CD4-positive, alpha-beta T cell treated with Interleukin-6 for 4 hours (primary cell): ENCODE data around the gene DDX20.
A peak's percentile ranks its signal among the peaks of the same experiment; 100 is the strongest.
"Not testable (repeated sequence)": the region's sequence is repeated elsewhere in the genome, so short reads cannot be mapped to it uniquely, and the experiment has no call there.

Source experiments
- DNase-seq: peaks from one replicate; pipeline ENCODE4 v3.0.0-alpha.2; 2020; ENCODE audit warnings: mixed read lengths

DDX20 gene

GRCh38 chr1:111733183-111733991, 22.3 kb upstream of the DDX20 start:
- DNase-seq: no peak

- DNase-seq: no peak
Observed at GRCh38 chr1:111733992-111734341, 21.7 kb upstream of the DDX20 start.

DNA sequence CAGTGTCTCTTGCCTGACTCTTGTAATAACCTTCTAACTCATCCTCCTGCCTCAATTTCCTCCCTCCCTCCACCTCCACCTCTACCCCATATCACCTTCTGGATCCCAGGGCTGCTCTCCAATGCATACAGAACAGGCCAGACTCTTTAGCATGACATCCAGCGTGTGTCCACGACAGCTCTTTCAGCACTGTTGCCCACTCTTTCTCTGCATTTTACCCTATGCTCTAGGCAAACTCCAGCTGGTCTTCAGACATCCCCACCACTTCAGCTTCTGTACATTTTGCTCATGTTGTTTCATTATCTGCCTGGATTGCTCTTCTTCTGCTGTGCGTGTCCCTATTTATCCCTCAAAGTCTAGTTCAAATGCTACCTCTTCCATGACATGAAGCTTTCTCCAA, 21.3 kb upstream of the DDX20 start:
- DNase-seq: no peak

GRCh38 chr1:111734856-111735255, 20.8 kb upstream of the DDX20 start:
- no peak for DNase-seq

DNA sequence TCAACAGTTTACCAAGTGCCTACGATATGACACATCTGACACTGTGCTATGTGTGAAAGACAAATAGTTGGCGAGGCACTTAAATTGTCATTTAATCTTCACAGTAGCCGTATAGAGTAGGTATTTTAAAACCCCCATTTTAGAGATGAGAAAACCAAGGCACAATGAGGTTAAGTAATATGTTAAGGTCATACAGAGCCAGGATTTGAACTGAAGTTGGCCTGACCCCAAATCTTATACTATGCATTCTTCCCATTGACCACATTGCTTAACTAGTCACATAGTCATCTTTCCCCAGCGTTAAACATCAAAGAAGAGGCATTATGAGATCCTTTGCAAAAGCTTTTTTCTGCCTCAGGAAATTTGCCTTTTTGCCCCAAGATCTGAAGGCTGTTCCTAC, 20.4 kb upstream of the DDX20 start:
- no peak for DNase-seq

- DNase-seq: no peak
Observed at GRCh38 chr1:111735858-111736544, 19.7 kb upstream of the DDX20 start.

DNA sequence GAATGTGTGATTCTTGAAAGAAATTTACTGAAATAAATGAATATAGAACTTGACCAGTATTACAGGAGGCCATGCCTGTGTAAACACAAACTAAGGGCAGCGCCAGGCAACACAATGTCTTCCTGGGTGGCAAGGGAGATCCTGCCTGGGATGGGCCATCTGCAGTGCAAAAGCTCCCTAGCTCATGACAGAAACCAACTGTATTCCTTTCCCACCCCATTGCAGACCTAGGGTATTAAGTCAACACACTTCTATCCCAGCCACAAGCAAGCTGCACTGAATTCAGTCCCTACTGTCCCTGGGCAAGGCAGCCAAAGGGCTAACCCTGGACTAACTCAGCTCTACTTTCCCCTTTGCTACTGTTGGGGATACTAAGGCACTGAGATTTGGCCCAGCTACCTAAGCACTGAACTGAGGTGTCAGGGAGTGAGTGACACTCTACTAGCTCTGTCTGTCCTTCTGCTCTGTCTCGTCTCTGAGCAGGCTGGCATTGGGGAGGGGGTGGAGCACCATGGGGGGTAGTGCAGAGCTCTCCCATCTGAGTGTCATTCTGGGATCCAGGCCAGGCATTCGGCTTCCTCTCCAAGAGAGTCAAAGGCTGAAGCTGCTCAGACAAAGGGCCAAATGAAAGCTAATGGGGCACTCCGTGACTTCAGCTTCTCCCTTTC, 19.0 kb upstream of the DDX20 start:
- no peak for DNase-seq

GRCh38 chr1:111737216-111738132, 18.2 kb upstream of the DDX20 start:
- no peak for DNase-seq

DNA sequence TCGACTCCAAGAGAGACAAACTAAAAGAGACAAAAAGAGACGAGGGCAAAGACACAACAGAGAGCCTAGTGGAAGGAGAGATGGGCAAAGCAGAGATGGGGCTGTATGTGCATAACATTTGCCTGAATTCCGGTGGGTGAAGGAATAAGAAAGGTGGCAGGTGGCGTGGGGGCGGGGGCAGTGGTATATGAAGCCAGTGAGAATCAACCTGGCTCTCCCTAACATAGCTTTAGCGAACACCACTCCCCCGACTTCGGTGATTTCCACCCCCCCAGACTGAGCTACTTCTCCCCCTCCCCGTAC, 17.6 kb upstream of the DDX20 start:
- no peak for DNase-seq

DNA sequence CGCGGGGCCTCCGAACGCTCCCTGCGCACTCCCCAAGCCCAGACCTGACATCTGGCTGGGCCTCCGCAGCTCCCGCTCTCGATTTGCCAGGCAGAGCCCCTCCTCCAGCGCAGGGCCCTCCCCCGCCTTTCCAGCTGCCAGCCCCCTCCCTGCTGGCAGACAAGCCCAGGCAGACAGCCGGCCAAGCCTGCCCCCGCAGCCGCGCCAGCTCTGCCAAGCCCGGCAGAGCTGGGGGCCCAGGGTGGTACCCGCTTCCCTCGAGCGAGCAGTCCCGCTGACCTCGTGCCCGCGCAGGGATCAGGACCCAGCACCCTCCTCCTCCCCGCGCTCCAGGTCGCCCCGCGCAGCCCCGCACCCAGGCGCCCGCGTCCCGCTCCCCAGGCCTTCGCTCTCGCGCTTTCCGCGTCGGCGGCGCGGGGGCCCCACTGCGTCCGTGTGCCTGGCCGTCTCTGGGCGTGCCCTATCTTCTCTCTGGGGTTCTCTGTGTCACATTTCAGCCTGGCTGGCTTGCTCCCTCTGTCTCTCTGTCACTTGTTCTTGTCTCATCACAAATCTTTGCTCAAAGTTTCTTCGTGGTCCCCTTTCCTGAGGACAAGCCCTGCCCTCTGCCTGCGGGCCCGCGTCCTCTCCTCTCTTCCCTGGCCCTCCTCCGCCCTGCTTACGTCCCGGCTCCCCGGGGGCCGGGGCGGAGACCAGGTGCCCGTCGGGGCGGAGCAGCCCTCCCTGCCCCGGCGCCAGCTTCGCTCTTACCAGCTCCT, 17.1 kb upstream of the DDX20 start:
- DNase-seq: peak; percentile 47

- DNase-seq: peak; percentile 75
Observed at GRCh38 chr1:111739194-111739924, 16.3 kb upstream of the DDX20 start, which contains the start of gene INKA2. TSS of gene INKA2 (minus strand) at chr1:111739395. CDS start at chr1:111739242, 153 bp downstream.

DNA sequence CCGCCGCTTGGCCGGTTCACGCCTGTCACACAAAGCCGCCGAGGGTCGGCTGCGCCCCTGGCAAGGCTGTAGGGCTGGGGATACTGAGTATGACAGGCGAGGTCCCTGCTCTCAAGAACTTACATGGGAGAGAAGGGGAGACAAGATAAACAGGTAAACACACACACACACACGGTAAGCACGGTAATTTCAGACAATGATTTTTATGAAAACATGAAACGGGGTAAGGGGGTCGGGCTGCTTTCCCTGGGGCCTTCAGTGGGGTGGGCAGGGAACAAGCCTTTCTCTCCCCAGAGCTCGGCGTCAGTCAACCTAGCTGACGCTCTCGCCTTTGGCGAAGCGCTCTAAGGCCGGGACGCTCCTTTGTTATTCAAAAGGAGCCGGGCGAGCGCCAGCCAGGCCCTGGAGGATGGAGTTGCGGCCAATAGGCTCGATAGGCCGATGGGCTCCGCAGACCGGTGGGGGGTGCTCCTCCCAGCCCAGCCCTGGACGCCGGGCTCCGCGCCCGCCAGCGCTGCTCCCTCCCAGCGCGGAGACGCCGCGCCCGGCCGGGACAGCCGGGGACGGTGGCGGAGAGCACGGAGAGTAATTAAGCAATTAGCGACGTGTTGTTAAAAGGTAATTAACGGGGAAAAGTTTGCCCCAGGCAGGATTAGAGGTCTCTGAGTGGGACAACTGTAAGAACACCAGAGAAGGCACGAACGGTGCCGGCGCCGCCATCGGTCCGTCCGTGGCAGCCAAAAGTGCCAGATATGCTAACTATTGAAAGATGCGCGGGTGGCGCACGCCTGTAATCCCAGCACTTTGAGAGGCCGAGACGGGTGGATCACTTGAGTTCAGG, 15.6 kb upstream of the DDX20 start:
- peak; percentile 14 for DNase-seq

- DNase-seq: not testable (repeated sequence)
Observed at GRCh38 chr1:111742292-111742691, 13.4 kb upstream of the DDX20 start.

- DNase-seq: no peak
Observed at GRCh38 chr1:111742938-111743549, 12.7 kb upstream of the DDX20 start.

DNA sequence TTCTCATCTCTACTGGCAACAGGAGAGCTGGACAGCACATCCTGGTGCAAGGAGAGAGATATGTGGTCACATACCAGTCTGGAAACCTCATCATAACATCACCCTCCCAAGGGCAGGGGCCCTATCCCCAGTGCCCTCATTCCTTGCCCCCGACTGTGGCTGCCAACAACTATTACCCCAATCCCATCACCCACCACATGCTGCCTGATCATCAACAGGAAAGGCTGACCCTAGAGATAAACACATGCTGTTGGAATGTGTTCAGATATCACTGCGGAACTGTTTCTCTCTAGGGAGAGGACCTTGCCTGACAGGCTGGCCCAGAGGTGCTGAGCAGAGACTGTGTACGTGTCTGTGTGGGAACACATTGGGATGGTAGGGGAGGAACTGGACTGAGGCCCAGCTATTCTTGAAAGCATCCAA, 12.0 kb upstream of the DDX20 start:
- no peak for DNase-seq

- no peak for DNase-seq
Observed at GRCh38 chr1:111745675-111746613, 9.8 kb upstream of the DDX20 start.

DNA sequence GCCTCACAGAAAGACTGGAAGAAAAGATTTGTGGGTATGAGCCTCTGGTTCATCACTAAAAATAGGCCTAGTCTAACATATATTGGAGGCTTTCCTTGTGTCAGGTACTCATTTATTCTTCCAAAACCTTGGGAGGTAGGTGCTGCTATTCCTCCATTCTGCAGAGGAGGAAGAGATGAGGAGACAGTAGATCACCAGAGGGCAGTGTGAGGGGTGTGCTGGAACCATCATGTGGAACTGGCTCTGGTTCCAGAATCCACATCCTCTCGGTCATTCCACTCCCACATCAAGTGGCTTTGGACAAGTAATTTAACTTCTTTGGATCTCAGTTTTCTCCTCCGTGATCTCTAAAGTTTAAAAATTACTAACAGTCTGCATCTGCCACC, 9.1 kb upstream of the DDX20 start:
- DNase-seq: no peak

GRCh38 chr1:111747282-111747734, 8.4 kb upstream of the DDX20 start:
- DNase-seq: peak; percentile 80

GRCh38 chr1:111747947-111748346, 7.8 kb upstream of the DDX20 start:
- no peak for DNase-seq
